Peyer's patch (tissue), 4 donors: ENCODE measurements around the gene ALPI.

Experiments used
- CTCF ChIP-seq, 6 experiments: fragments of 450-650 bp in 4 of 6; fragments of 200-600 bp in 2 of 6; sonication (generic) in 1 of 6; IDR thresholded peaks; one replicate each; pipeline ENCODE4 v1.5.1; 2017 to 2019; ENCODE audit warnings: antibody characterized with exemption in 6 of 6, mild to moderate bottlenecking in 3 of 6, moderate library complexity in 1 of 6
- POLR2A ChIP-seq, 2 donors: fragments of 450-650 bp; IDR thresholded peaks; one replicate each; pipeline ENCODE4 v1.5.1; 2017; ENCODE audit warnings: antibody characterized with exemption in 2 of 2, mild to moderate bottlenecking in 2 of 2, moderate library complexity in 2 of 2

DNA sequence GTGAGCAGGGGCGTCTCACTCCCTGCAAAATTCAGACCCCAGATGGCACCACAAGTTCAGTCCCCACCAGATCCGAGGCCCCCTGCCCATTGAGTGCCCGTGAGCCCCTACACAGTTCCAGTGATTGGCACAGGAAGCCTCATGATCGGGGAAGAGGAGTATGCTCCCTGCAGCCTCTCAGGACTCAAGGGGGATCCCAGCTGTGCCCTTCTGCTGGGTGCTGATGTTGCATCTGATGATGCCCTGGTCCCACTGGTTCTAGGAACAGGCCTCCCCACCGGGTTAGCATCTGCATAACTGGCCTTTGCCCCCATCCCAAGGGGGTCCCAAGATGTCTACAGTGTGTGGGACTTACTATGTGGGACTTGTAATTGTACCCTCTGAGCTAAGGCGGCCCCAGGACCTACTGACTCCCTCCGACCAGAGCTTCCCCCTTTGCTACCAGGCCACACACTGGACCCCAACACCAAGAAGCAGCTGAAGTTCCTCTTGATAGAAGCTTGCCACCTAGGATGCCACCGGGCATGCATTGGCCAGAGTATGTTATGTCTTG, 40.7 kb upstream of the ALPI start:
- TF ChIP-seq CTCF (IDR thresholded peaks at IDR 0.05): no peak
- TF ChIP-seq POLR2A (IDR thresholded peaks at IDR 0.05): no peak
